SK-N-SH treated with all-trans-retinoic acid at 6 μM for 48 hours (cell line): ENCODE results near the gene SMPDL3A.

Experiments
- ESRRG ChIP-seq: fragments of 250-450 bp; sonication (Bioruptor Pico); IDR thresholded peaks from 2 replicates; pipeline ENCODE4 v1.6.1; 2021; ENCODE audit warnings: mild to moderate bottlenecking
- GLIS3 ChIP-seq: fragments of 250-450 bp; sonication (Bioruptor Pico); IDR thresholded peaks from 2 replicates; pipeline ENCODE4 v1.5.0; 2020; ENCODE audit warnings: mild to moderate bottlenecking, moderate library complexity
- OSR1 ChIP-seq: fragments of 250-450 bp; sonication (Bioruptor Pico); IDR thresholded peaks from 2 replicates; pipeline ENCODE4 v1.8.0; 2022; ENCODE audit warnings: moderate library complexity, mild to moderate bottlenecking, inconsistent platforms
- RARB ChIP-seq: fragments of 250-450 bp; sonication (Bioruptor Pico); IDR thresholded peaks from 2 replicates; pipeline ENCODE4 v1.8.0; 2021; ENCODE audit warnings: mild to moderate bottlenecking, moderate library complexity
- SNAI2 ChIP-seq: fragments of 250-450 bp; sonication (Bioruptor Pico); IDR thresholded peaks from 2 replicates; pipeline ENCODE4 v1.5.0; 2020; ENCODE audit warnings: mild to moderate bottlenecking, moderate library complexity
- TOX ChIP-seq: fragments of 250-450 bp; sonication (Bioruptor Pico); IDR thresholded peaks from 2 replicates; pipeline ENCODE4 v1.8.0; 2021; ENCODE audit warnings: mild to moderate bottlenecking, moderate library complexity, borderline replicate concordance
- ZFP3 ChIP-seq: fragments of 250-450 bp; sonication (Bioruptor Pico); IDR thresholded peaks from 2 replicates; pipeline ENCODE4 v1.5.0; 2020; ENCODE audit warnings: mild to moderate bottlenecking, moderate library complexity
- ZNF70 ChIP-seq: fragments of 450-650 bp; formaldehyde crosslinking; IDR thresholded peaks from 2 replicates; pipeline ENCODE4 v1.5.0; 2020; ENCODE audit warnings: mild to moderate bottlenecking, moderate library complexity
- TF ChIP-seq, protein P1 (sequence below): fragments of 250-450 bp; sonication (Bioruptor Pico); IDR thresholded peaks from 2 replicates; pipeline ENCODE4 v1.8.0; 2021; ENCODE audit warnings: low read depth, mild to moderate bottlenecking, moderate library complexity, borderline replicate concordance
- TF ChIP-seq, protein P2 (sequence below): fragments of 250-450 bp; sonication (Bioruptor Pico); IDR thresholded peaks from 2 replicates; pipeline ENCODE4 v1.8.0; 2020; ENCODE audit warnings: mild to moderate bottlenecking, moderate library complexity, borderline replicate concordance

DNA sequence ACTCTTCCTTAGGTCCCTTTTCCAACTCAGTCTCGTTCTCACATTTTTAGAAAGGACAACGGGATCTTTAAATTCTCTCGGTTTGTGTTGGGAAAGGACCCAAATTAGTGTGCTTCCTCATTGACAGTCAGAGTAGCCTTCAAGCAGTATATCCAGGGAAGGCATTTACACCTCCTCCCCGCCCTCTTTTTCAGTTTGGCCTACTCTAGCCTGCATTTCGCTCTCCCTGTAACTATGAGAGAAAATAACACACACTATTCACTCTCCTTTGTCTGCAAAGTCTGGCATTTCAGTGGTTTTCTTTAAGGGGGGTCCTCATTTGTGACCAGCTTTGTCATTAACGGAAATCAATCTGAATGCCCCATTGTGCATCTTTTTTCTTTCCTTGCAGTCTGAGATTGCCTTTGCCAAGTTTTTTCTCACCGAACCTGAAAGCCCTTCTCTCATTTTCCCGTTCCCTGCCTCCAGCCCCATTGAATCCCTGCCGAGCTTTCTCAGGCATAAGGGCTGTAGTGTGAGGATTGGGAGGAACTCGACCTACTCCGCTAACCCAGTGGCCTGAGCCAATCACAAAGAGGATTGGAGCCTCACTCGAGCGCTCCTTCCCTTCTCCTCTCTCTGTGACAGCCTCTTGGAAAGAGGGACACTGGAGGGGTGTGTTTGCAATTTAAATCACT, 9.9 kb upstream of the SMPDL3A start:
- TF ChIP-seq, protein P1, sequence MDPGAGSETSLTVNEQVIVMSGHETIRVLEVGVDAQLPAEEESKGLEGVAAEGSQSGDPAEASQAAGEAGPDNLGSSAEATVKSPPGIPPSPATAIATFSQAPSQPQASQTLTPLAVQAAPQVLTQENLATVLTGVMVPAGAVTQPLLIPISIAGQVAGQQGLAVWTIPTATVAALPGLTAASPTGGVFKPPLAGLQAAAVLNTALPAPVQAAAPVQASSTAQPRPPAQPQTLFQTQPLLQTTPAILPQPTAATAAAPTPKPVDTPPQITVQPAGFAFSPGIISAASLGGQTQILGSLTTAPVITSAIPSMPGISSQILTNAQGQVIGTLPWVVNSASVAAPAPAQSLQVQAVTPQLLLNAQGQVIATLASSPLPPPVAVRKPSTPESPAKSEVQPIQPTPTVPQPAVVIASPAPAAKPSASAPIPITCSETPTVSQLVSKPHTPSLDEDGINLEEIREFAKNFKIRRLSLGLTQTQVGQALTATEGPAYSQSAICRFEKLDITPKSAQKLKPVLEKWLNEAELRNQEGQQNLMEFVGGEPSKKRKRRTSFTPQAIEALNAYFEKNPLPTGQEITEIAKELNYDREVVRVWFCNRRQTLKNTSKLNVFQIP (CRISPR knock-in tag), result no peak
- TF ChIP-seq SNAI2, result no peak
- no peak for TF ChIP-seq ZFP3 (CRISPR knock-in tag)
- no peak for TF ChIP-seq ZNF70 (CRISPR knock-in tag)
- no peak for TF ChIP-seq OSR1 (CRISPR knock-in tag)
- no peak for TF ChIP-seq TOX
- no peak for TF ChIP-seq RARB
- TF ChIP-seq GLIS3 (CRISPR knock-in tag), result no peak
- TF ChIP-seq ESRRG (CRISPR knock-in tag), result no peak
- TF ChIP-seq, protein P2, sequence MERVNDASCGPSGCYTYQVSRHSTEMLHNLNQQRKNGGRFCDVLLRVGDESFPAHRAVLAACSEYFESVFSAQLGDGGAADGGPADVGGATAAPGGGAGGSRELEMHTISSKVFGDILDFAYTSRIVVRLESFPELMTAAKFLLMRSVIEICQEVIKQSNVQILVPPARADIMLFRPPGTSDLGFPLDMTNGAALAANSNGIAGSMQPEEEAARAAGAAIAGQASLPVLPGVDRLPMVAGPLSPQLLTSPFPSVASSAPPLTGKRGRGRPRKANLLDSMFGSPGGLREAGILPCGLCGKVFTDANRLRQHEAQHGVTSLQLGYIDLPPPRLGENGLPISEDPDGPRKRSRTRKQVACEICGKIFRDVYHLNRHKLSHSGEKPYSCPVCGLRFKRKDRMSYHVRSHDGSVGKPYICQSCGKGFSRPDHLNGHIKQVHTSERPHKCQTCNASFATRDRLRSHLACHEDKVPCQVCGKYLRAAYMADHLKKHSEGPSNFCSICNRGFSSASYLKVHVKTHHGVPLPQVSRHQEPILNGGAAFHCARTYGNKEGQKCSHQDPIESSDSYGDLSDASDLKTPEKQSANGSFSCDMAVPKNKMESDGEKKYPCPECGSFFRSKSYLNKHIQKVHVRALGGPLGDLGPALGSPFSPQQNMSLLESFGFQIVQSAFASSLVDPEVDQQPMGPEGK (CRISPR knock-in tag), result no peak
